HG02840 (cell line): ENCODE measurements around the gene CABP1.
"Not testable (repeated sequence)": the region's sequence is repeated elsewhere in the genome, so short reads cannot be mapped to it uniquely, and the experiment has no call there.

ENCODE experiments used
- ATAC-seq: cut with Tn5 transposase; IDR thresholded peaks from one replicate; pipeline ENCODE4 v1.9.1; 2021; ENCODE audit warnings: mild to moderate bottlenecking, moderate library complexity, moderate number of reproducible peaks; ENCODE audit not compliant: unreplicated experiment, low FRiP score

Gene CABP1

GRCh38 chr12:120639771-120640721 is at the start of gene CABP1:
CABP1 (plus strand) TSS chr12:120640626; CDS start chr12:120640686, 60 bp downstream.
- peak; percentile 55 for ATAC-seq

- no peak for ATAC-seq
Measured at GRCh38 chr12:120590741-120591407, 49.6 kb upstream of the CABP1 start.

GRCh38 chr12:120592121-120593049 is 48.0 kb upstream of the CABP1 start:
- no peak for ATAC-seq

- ATAC-seq, result no peak
Measured at GRCh38 chr12:120596901-120597300, 43.5 kb upstream of the CABP1 start.

- ATAC-seq, result no peak
Measured at GRCh38 chr12:120597861-120598260, 42.6 kb upstream of the CABP1 start.

GRCh38 chr12:120598674-120599463 is 41.6 kb upstream of the CABP1 start:
- no peak for ATAC-seq

GRCh38 chr12:120599672-120600552 is 40.5 kb upstream of the CABP1 start:
- ATAC-seq, result no peak

- ATAC-seq, result not testable (repeated sequence)
Measured at GRCh38 chr12:120602416-120602815, 38.0 kb upstream of the CABP1 start.

- no peak for ATAC-seq
Measured at GRCh38 chr12:120610560-120610959, 29.9 kb upstream of the CABP1 start.

- not testable (repeated sequence) for ATAC-seq
Measured at GRCh38 chr12:120611534-120611933, 28.9 kb upstream of the CABP1 start.

GRCh38 chr12:120614848-120615247 is 25.6 kb upstream of the CABP1 start:
- ATAC-seq, result no peak

GRCh38 chr12:120617193-120617592 is 23.2 kb upstream of the CABP1 start:
- ATAC-seq, result not testable (repeated sequence)

GRCh38 chr12:120617767-120618166 is 22.7 kb upstream of the CABP1 start:
- not testable (repeated sequence) for ATAC-seq

- ATAC-seq, result no peak
Measured at GRCh38 chr12:120618954-120619615, 21.3 kb upstream of the CABP1 start.

- no peak for ATAC-seq
Measured at GRCh38 chr12:120620624-120621023, 19.8 kb upstream of the CABP1 start.

- ATAC-seq, result no peak
Measured at GRCh38 chr12:120625557-120626419, 14.6 kb upstream of the CABP1 start.

- ATAC-seq, result no peak
Measured at GRCh38 chr12:120628919-120629318, 11.5 kb upstream of the CABP1 start.
